HepG2 (cell line): Measurements from ENCODE around the gene RHOBTB3. TPM values are rescaled to one million over a fixed set of nuclear protein-coding genes. Genes with fewer than 3 reads are reported as not detected.

Experiments
- ATAC-seq: fragments of 200-7000 bp; cut with Tn5 transposase; 3 replicates; pipeline ENCODE4 v1.9.1; 2020; ENCODE audit warnings: mild to moderate bottlenecking, moderate library complexity
- BruUV-seq: library from RNA; stranded (reverse); fragments of 400-500 nt; replicated peaks from 2 replicates; lab custom pipeline; 2021; lab: Mats Ljungman, UMichigan
- CTCF ChIA-PET: fragments of 300-600 bp; formaldehyde crosslinking; extraction: SDS; loops from one replicate; lab custom pipeline; 2021; ENCODE audit warnings: low total read pairs, inconsistent platforms, low intra/inter-chr PET ratio; lab: Yijun Ruan, JAX
- POLR2A ChIA-PET: fragments of 350-600 bp; sonication (Branson Sonifier 250); formaldehyde crosslinking; loops from one replicate; lab custom pipeline; 2020; ENCODE audit warnings: antibody characterized with exemption, inconsistent platforms; lab: Yijun Ruan, JAX
- DNase-seq: peaks from one replicate; pipeline ENCODE4 v3.0.0-alpha.2; 2015; ENCODE audit warnings: low spot score
- FAIRE-seq: peaks from 3 replicates; lab custom pipeline; 2011; peaks lifted over from hg19 to GRCh38; lab: Jason Lieb, UNC
- H2AFZ ChIP-seq: one replicate; pipeline ENCODE4 v1.6.1; 2011; ENCODE audit warnings: low read length, inconsistent platforms
- H3K27ac ChIP-seq: fragments of 300-600 bp; 3 replicates; pipeline ENCODE4 v1.8.0; 2011; ENCODE audit warnings: mixed run types, mild to moderate bottlenecking, mixed read lengths, low read length, inconsistent platforms; ENCODE audit not compliant: insufficient read depth; ENCODE audit errors: extremely low read length
- H3K27me3 ChIP-seq, 2 experiments: fragments of 200-600 bp in 1 of 2; 2 replicates in 1 of 2; 3 replicates in 1 of 2; pipeline versions ENCODE4 v1.6.0 to v1.8.0; 2011; ENCODE audit warnings: low read length in 2 of 2, mild to moderate bottlenecking in 2 of 2, moderate library complexity in 2 of 2, inconsistent platforms in 1 of 2; ENCODE audit not compliant: insufficient read depth in 2 of 2, control insufficient read depth in 1 of 2
- H3K36me3 ChIP-seq, 2 experiments: fragments of 200-600 bp in 1 of 2; replicated peaks in 1 of 2; 2 replicates in 1 of 2; 3 replicates in 1 of 2; pipeline versions ENCODE4 v1.5.1 to v1.8.0; 2011; ENCODE audit warnings: low read length in 2 of 2, inconsistent platforms in 1 of 2; ENCODE audit not compliant: insufficient read depth in 2 of 2, control insufficient read depth in 1 of 2
- H3K4me1 ChIP-seq: 2 replicates; pipeline ENCODE4 v1.5.1; 2012; ENCODE audit warnings: low read length, inconsistent platforms; ENCODE audit not compliant: insufficient read depth
- H3K4me2 ChIP-seq: 2 replicates; pipeline ENCODE4 v1.6.0; 2011; ENCODE audit warnings: low read depth, low read length, inconsistent platforms
- H3K4me3 ChIP-seq, 3 experiments: fragments of 200-600 bp in 1 of 3; sonication (generic), shearing (Covaris generic) in 1 of 3; replicated peaks in 1 of 3; 2 replicates each; pipeline ENCODE4 v1.5.1; 2011 to 2016; ENCODE audit warnings: low read length in 3 of 3, inconsistent platforms in 2 of 3, low read depth in 2 of 3, mild to moderate bottlenecking in 2 of 3, control low read depth in 1 of 3, mixed read lengths in 1 of 3; ENCODE audit not compliant: insufficient read depth in 1 of 3
- H3K79me2 ChIP-seq: one replicate; pipeline ENCODE4 v1.6.1; 2011; ENCODE audit warnings: low read length, inconsistent platforms; ENCODE audit not compliant: insufficient read depth
- H3K9ac ChIP-seq: 2 replicates; pipeline ENCODE4 v1.6.0; 2011; ENCODE audit warnings: mild to moderate bottlenecking, low read depth, low read length, inconsistent platforms; ENCODE audit not compliant: insufficient read depth
- H3K9me3 ChIP-seq: 2 replicates; pipeline ENCODE4 v1.5.1; 2012; ENCODE audit warnings: mild to moderate bottlenecking, low read length
- H4K20me1 ChIP-seq: 2 replicates; pipeline ENCODE4 v1.6.0; 2011; ENCODE audit warnings: inconsistent platforms, mild to moderate bottlenecking, low read length, moderate library complexity; ENCODE audit not compliant: insufficient read depth
- HNF4G ChIP-seq, 2 experiments: sonication (generic) in 1 of 2; formaldehyde crosslinking in 1 of 2; IDR thresholded peaks; 2 replicates each; pipeline versions ENCODE4 v1.4.0 to v1.6.1; 2011 to 2020; ENCODE audit warnings: borderline replicate concordance in 2 of 2, low read depth in 2 of 2, mild to moderate bottlenecking in 2 of 2, low read length in 1 of 2, missing genetic modification reagents in 1 of 2, moderate library complexity in 1 of 2
- JDP2 ChIP-seq: sonication (generic); formaldehyde crosslinking; IDR thresholded peaks from 2 replicates; pipeline ENCODE4 v1.8.1; 2022; ENCODE audit warnings: missing genetic modification reagents, borderline replicate concordance
- KDM6A ChIP-seq: IDR thresholded peaks from 2 replicates; pipeline ENCODE4 v1.6.1; 2016; ENCODE audit warnings: low read depth
- NPAS2 ChIP-seq: sonication (generic); formaldehyde crosslinking; IDR thresholded peaks from 2 replicates; pipeline ENCODE4 v1.8.0; 2022; ENCODE audit warnings: mild to moderate bottlenecking, missing genetic modification reagents, borderline replicate concordance
- NR2F1 ChIP-seq, 2 experiments: fragments of 450-650 bp in 1 of 2; formaldehyde crosslinking in 1 of 2; IDR thresholded peaks; 2 replicates each; pipeline versions ENCODE4 v1.5.0 to v1.6.1; 2016 to 2020; ENCODE audit warnings: mild to moderate bottlenecking in 1 of 2, missing compliant biosample characterization in 1 of 2, missing genetic modification reagents in 1 of 2, moderate library complexity in 1 of 2
- POLR2G ChIP-seq: fragments of 200-400 bp; formaldehyde crosslinking; IDR thresholded peaks from 2 replicates; pipeline ENCODE4 v1.6.1; 2018; ENCODE audit warnings: mild to moderate bottlenecking, low read depth, low read length, moderate library complexity
- ZNF160 ChIP-seq: sonication (generic); formaldehyde crosslinking; IDR thresholded peaks from 2 replicates; pipeline ENCODE4 v1.8.0; 2022; ENCODE audit warnings: mild to moderate bottlenecking, inconsistent platforms, missing genetic modification reagents
- ZNF274 ChIP-seq: sonication (generic); formaldehyde crosslinking; IDR thresholded peaks from 2 replicates; pipeline ENCODE4 v1.5.1; 2020; ENCODE audit warnings: mild to moderate bottlenecking, missing genetic modification reagents
- ZNF484 ChIP-seq: sonication (generic); formaldehyde crosslinking; IDR thresholded peaks from 2 replicates; pipeline ENCODE4 v1.5.1; 2020; ENCODE audit warnings: mild to moderate bottlenecking, low read depth, missing genetic modification reagents, borderline replicate concordance
- ZNF749 ChIP-seq: sonication (generic); formaldehyde crosslinking; IDR thresholded peaks from 2 replicates; pipeline ENCODE4 v1.8.0; 2022; ENCODE audit warnings: mild to moderate bottlenecking, missing genetic modification reagents, moderate library complexity, borderline replicate concordance
- ZSCAN21 ChIP-seq: sonication (generic); formaldehyde crosslinking; IDR thresholded peaks from 2 replicates; pipeline ENCODE4 v1.8.0; 2022; ENCODE audit warnings: mild to moderate bottlenecking, missing genetic modification reagents, moderate library complexity, borderline replicate concordance
- in situ Hi-C: cut with HindIII; loops from 2 replicates; pipeline ENCODE4 v1.10.0; 2017; ENCODE audit warnings: low pct_unique_long_range_greater_than_20kb; ENCODE audit not compliant: extremely low pct_ligation_motif_present
- intact Hi-C: fragments of 100-400 bp; cut with micrococcal nuclease; formaldehyde crosslinking; loops from one replicate; pipeline ENCODE4 v1.10.0; 2022; ENCODE audit not compliant: unreplicated experiment
- polyA plus RNA-seq, 8 experiments: library from polyadenylated mRNA; depleted of rRNA in 3 of 8; stranded (reverse) in 7 of 8; unstranded in 1 of 8; fragments of >200 nt; fragmentation: Illumina TruSeq in 4 of 8; extraction: Trizol in 4 of 8; gene quantifications; 2 replicates each; pipeline versions ENCODE4 v1.2.1 to v1.2.3, GENCODE V29; 2011 to 2016; ENCODE audit warnings: low read depth in 4 of 8, missing spikeins in 1 of 8, mixed read lengths in 1 of 8; ENCODE audit not compliant: insufficient read depth in 1 of 8
- total RNA-seq, 5 experiments: library from RNA; depleted of rRNA; stranded (reverse); fragments of >200 nt; fragmentation: Illumina TruSeq; extraction: Trizol; gene quantifications; 2 replicates each; pipeline ENCODE4 v1.2.3, GENCODE V29; 2016; ENCODE audit warnings: low read depth in 1 of 5
- TF ChIP-seq, protein P1 (sequence below): sonication (generic); formaldehyde crosslinking; IDR thresholded peaks from 2 replicates; pipeline ENCODE4 v1.4.0; 2020; ENCODE audit warnings: missing genetic modification reagents, borderline replicate concordance
- TF ChIP-seq, protein P2 (sequence below): sonication (generic); formaldehyde crosslinking; IDR thresholded peaks from 2 replicates; pipeline ENCODE4 v1.5.1; 2020; ENCODE audit warnings: missing genetic modification reagents, mild to moderate bottlenecking, borderline replicate concordance
- TF ChIP-seq, protein P3 (sequence below): sonication (generic); formaldehyde crosslinking; IDR thresholded peaks from 2 replicates; pipeline ENCODE4 v1.5.1; 2020; ENCODE audit warnings: missing genetic modification reagents, mild to moderate bottlenecking, borderline replicate concordance

The RHOBTB3 gene
- total and polyA plus RNA-seq, 2 of the 13 experiments (the other 11 are each of a cell fraction or from before 2014, with no cell fraction given), result 31.6 to 35.4 TPM

DNA sequence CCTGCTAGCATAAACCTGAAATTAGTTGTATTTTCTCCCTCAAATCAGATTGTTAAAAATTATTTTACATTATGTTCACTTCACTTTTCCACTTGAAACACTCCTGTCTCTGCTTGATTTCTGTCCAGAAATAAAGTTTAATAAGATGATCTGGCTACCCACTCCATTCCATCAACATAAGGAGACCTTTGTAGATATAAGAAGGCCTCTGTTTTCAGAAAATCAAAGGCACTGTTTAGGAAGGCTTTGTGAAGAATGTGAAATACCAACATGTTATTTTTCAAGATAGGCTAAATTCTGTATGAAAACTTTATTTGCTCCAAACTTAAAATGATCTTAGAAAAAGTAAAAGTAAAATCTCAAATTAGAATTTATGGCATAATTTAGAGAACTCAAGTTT is 15.1 kb downstream of the RHOBTB3 start:
- ChIA-PET POLR2A (interaction anchor here (1.4 kb wide), 1 partner anchor 15 kb away, joined by 3 read pairs; the partner anchor contains the start of gene RHOBTB3), CTCF (no interaction called here)
- DNase-seq, result no peak
- Histone ChIP-seq H3K4me3 (no peak overlapping the region), H2AFZ (no peak overlapping the region), H3K9me3 (no peaks in the 10 kb centered on the region), H3K9ac (no peak overlapping the region), H3K79me2 (no peaks in the 10 kb centered on the region), H3K4me1 (peaks cover 15% of the 10 kb centered on the region), H3K36me3 (peaks cover 4 to 27% of the 10 kb centered on the region in 2 experiments; a peak in 3 of 5 replicates), H4K20me1 (no peaks in the 10 kb centered on the region), H3K4me2 (no peak overlapping the region), H3K27ac (no peak overlapping the region), H3K27me3 (no peaks in the 10 kb centered on the region)
- no peak for ATAC-seq
- BruUV-seq, result no TSS peak
- in situ Hi-C loops, result no loop called here
- intact Hi-C loops, result no loop called here
- no peak for FAIRE-seq
- TF ChIP-seq NPAS2 (CRISPR knock-in tag) (no peak), ZNF160 (CRISPR knock-in tag) (no peak), ZSCAN21 (CRISPR knock-in tag) (no peak), HNF4G (IDR thresholded peaks at IDR 0.05; ENCODE audit: borderline replicate concordance, low read depth, low read length) (no peak), HNF4G (CRISPR knock-in tag; IDR thresholded peaks at IDR 0.05; ENCODE audit: borderline replicate concordance, low read depth) (no peak), POLR2G (no peak), KDM6A (no peak), NR2F1 (CRISPR knock-in tag; IDR thresholded peaks at IDR 0.05) (no peak), ZNF274 (CRISPR knock-in tag) (no peak), JDP2 (no peak), ZNF484 (CRISPR knock-in tag) (no peak), ZNF749 (CRISPR knock-in tag) (no peak)
- TF ChIP-seq, protein P1, sequence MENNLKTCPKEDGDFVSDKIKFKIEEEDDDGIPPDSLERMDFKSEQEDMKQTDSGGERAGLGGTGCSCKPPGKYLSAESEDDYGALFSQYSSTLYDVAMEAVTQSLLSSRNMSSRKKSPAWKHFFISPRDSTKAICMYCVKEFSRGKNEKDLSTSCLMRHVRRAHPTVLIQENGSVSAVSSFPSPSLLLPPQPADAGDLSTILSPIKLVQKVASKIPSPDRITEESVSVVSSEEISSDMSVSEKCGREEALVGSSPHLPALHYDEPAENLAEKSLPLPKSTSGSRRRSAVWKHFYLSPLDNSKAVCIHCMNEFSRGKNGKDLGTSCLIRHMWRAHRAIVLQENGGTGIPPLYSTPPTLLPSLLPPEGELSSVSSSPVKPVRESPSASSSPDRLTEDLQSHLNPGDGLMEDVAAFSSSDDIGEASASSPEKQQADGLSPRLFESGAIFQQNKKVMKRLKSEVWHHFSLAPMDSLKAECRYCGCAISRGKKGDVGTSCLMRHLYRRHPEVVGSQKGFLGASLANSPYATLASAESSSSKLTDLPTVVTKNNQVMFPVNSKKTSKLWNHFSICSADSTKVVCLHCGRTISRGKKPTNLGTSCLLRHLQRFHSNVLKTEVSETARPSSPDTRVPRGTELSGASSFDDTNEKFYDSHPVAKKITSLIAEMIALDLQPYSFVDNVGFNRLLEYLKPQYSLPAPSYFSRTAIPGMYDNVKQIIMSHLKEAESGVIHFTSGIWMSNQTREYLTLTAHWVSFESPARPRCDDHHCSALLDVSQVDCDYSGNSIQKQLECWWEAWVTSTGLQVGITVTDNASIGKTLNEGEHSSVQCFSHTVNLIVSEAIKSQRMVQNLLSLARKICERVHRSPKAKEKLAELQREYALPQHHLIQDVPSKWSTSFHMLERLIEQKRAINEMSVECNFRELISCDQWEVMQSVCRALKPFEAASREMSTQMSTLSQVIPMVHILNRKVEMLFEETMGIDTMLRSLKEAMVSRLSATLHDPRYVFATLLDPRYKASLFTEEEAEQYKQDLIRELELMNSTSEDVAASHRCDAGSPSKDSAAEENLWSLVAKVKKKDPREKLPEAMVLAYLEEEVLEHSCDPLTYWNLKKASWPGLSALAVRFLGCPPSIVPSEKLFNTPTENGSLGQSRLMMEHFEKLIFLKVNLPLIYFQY (CRISPR knock-in tag), result no peak
- TF ChIP-seq, protein P2, sequence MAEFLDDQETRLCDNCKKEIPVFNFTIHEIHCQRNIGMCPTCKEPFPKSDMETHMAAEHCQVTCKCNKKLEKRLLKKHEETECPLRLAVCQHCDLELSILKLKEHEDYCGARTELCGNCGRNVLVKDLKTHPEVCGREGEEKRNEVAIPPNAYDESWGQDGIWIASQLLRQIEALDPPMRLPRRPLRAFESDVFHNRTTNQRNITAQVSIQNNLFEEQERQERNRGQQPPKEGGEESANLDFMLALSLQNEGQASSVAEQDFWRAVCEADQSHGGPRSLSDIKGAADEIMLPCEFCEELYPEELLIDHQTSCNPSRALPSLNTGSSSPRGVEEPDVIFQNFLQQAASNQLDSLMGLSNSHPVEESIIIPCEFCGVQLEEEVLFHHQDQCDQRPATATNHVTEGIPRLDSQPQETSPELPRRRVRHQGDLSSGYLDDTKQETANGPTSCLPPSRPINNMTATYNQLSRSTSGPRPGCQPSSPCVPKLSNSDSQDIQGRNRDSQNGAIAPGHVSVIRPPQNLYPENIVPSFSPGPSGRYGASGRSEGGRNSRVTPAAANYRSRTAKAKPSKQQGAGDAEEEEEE (CRISPR knock-in tag), result no peak
- TF ChIP-seq, protein P3, sequence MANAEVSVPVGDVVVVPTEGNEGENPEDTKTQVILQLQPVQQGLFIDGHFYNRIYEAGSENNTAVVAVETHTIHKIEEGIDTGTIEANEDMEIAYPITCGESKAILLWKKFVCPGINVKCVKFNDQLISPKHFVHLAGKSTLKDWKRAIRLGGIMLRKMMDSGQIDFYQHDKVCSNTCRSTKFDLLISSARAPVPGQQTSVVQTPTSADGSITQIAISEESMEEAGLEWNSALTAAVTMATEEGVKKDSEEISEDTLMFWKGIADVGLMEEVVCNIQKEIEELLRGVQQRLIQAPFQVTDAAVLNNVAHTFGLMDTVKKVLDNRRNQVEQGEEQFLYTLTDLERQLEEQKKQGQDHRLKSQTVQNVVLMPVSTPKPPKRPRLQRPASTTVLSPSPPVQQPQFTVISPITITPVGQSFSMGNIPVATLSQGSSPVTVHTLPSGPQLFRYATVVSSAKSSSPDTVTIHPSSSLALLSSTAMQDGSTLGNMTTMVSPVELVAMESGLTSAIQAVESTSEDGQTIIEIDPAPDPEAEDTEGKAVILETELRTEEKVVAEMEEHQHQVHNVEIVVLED (CRISPR knock-in tag), result no peak
